HG02840 (cell line): ENCODE measurements around the gene VENTX.
"Not testable (repeated sequence)": the region's sequence is repeated elsewhere in the genome, so short reads cannot be mapped to it uniquely, and the experiment has no call there.

ENCODE experiments used
- ATAC-seq: cut with Tn5 transposase; IDR thresholded peaks from one replicate; pipeline ENCODE4 v1.9.1; 2021; ENCODE audit warnings: mild to moderate bottlenecking, moderate library complexity, moderate number of reproducible peaks; ENCODE audit not compliant: unreplicated experiment, low FRiP score

VENTX gene

DNA sequence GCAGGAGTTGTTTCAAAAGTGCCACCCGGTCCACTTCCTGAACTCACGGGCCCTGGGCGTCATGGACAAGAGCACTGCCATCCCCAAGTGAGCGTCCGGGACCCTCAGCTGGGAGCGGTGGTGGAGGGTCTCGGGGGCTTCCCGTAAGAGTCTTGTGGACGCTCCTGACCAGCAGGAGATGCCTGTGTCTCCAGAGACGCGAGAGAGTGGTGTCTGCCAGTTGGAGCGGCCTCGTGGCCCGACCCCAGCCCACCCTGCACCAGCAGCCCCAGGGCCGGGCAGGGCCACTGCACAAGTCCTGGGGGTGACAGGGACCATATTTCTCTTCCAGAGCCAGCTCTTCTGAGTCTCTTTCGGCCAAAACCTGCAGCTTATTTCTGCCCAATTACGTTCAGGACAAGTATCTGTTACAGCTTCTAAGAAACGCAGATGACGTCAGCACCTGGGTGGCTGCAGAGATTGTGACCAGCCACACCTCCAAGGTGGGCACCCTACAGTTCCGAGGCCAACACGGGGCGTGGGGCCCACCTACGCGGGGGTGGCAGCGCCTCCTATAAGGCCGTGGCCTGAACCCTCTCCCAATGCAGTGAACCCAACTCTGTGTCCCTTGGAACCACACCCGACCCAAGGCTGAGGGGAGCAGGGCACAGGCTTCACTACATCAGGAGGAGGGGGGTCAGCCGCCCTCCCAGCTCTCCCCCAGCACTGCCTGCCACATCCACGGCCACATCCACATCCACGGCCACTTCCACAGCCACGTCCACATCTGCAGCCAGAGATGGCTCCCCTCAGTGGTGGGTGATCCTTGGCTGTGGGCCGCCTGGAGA is 23.8 kb upstream of the VENTX start:
- no peak for ATAC-seq

DNA sequence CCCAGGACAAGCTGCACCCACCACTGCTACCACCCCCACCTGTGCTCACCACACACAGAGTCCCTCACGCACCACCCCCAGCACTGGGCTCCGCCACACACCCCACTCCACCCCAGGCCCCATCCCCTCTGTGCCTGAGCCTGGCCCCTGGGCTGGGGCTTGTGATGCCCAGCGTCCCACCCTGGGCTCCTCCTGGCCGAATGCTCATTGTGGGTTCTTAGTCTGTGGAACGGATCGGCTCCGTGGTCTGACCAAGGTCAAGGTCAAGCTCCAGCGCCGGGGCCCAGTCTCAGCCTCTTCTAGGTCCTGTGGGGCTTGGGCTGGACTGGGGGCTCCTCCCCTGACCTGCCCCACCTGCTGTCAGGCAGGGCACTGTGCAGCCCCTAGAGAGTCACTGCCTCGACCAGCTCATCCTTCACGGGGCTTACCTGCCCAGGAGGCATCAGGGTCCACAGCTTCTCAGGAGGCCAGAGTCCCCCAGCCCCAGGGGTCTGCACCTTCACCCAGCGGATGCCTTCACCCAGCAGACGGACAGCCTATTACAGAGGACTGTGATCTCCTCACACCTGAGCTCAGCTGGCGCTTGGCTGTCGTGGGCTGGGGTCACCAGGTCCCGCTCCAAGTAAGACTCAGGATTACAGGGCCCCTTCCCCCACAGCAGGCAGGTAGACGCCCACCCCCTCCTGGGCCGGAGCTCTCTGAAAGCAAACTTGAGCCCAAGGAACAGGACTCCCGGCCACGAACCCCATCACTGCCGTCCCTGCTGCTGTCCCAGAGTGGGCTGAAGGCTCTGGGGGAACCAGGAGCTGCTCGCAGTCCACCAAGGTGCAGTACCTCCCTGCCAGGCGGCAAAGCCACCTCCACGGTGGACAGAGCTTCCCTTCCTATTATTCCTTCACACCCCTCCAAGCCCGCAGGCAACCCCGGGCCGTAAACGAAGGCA is 22.9 kb upstream of the VENTX start:
- no peak for ATAC-seq

DNA sequence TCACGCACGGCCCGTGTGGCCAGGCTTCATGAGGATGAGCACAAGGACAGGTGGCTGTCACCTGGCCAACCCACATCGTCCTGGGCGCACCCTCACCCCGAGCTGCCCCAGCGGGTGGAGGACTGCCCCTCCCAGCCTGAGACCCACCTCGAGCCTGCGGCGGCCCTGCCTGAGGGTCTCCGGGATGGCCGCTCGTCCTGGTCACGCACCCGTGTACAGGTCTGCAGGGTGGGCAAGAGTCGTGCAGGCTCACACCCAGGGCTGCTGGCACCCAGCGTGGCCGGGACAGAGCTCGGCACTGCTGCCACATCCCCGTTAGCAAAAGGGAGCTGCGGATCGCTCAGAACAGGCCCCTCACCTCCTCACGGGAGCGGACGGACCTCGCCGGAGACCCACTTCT is 22.1 kb upstream of the VENTX start:
- ATAC-seq, result no peak

DNA sequence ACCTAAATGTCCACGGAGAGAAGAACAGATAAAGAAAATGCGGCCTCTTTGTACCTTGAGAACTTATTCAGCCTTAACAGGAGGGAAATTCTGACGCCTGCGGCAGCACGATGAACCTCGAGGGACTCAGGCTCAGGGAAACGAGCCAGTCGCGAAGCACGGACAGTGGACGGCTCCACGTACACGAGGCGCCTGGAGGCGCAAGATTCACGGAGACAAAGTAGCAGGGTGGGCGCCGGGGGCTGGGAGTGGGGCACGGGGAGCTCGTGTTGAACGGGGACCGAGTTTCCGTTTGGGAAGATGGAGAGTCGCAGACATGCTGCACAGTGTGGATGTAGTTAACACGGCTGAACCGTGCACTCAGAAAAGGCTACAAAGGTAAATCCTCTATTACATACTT is 20.9 kb upstream of the VENTX start:
- no peak for ATAC-seq

DNA sequence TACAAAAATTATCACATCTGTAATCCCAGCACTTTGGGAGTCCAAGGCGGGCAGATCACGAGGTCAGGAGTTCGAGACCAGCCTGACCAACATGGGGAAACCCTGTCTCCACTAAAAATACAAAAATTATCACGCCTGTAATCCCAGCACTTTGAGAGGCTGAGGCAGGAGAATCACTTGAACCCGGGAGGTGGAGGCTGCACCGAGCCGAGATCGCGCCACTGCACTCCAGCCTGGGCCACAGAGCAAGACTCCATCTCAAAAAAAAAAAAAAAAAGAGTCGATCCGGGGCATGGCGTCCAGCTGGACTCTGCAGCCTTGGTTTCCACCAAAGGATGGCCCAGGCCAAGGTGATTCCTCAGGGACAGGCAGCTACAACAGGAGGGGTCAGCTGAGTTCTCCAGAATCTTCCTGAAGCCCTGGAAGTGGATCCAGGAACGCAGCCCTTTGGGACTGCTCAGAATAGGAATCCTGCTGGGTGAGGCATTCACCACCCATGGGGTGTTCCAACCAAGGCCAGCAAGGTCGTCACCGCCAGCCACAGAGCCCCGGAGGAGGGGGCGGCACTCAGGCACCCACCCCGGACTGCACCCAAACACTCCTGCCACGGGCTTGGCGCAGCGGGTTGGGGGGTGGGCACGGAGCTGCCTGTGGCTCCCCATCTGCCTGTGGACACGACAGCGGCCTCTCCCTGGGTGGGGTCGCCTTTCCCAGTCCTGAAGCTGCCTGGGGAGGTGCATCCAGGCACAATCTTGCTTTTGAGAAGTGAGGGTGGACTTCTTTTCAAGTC is 19.7 kb upstream of the VENTX start:
- ATAC-seq, result no peak

DNA sequence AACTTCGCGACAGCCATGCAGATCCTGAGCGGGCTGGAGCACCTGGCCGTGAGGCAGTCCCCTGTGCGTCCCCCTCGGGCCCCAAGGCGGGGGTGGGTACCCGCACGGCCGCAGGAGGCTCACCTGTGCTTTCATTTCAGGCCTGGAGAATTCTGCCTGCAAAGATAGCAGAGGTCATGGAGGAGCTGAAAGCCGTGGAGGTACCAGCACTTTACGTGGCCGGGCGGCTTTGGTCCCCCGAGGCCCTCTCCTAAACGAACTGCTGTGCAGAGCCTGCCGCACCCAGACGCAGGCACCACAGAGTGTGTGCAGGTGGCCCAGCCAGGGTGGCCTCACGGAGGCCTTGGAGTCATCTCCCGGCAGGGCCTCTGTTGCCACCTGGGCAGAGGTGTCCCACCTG is 18.8 kb upstream of the VENTX start:
- ATAC-seq, result no peak

DNA sequence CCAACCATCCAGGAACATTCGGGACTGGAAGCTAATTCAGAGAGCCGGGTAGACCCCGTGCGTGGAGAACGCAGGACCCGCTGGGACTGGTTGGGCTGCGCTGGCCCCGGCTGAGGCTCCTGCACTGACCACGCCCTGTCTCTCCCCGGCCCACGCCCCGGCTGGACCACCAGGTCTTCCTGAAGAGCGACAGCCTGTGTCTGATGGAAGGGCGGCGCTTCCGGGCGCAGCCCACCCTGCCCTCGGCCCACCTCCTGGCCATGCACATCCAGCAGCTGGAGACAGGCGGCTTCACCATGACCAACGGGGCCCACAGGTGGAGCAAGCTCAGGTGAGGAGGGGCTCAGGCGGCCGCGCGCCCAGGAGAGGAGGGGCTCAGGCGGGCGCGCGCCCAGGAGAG is 17.9 kb upstream of the VENTX start:
- ATAC-seq, result no peak

DNA sequence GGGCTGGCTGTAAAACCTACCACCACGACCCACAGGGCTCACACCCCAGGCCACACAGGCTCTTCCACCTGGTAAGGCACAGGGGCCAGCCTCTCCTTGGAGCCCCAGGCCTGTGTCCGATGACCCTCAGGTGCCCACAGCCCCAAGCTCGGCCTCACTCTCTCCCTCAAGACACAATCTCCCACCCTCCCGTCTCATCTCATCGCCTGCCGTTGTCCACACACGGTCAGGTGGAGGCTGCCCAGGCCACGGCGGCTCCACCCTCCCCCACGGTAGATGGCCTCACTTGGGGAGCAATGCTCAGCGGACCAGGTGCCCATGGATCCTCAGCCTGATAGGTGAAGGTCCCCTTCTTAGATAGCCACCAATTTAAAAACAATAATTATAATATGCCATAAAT is 16.3 kb upstream of the VENTX start:
- no peak for ATAC-seq

DNA sequence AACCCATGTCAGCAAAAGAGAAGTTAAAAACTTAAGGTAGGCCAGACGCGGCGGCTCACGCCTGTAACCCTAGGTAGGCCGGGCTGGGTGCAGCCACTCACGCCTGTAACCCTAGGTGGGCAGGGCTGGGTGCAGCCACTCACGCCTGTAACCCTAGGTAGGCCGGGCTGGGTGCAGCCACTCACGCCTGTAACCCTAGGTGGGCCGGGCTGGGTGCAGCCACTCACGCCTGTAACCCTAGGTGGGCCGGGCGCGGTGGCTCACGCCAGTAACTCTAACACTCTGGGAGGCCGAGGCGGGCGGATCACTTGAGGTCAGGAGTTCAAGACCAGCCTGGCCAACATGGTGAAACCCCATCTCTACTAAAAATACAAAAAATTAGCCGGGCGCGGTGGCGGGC is 15.9 kb upstream of the VENTX start:
- not testable (repeated sequence) for ATAC-seq

DNA sequence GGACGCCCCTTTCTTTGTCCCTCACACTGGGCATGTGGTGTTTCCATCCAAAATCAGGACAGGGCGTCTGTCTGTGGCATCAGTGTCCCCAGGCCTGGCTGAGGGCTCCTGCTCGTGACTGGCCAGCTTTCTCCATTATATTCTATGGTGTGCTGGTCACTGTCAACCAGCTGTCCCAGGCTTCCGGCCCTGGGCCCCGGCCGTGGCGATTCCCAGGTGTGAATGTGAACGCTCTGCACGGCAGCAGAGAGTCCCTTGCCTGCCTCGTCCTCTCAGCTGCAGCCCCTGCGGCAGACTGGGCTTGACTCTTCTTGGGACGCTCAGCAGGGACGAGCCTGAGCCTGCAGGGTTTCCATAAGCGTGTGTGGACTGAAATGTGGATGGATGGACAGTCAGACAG is 13.6 kb upstream of the VENTX start:
- no peak for ATAC-seq

DNA sequence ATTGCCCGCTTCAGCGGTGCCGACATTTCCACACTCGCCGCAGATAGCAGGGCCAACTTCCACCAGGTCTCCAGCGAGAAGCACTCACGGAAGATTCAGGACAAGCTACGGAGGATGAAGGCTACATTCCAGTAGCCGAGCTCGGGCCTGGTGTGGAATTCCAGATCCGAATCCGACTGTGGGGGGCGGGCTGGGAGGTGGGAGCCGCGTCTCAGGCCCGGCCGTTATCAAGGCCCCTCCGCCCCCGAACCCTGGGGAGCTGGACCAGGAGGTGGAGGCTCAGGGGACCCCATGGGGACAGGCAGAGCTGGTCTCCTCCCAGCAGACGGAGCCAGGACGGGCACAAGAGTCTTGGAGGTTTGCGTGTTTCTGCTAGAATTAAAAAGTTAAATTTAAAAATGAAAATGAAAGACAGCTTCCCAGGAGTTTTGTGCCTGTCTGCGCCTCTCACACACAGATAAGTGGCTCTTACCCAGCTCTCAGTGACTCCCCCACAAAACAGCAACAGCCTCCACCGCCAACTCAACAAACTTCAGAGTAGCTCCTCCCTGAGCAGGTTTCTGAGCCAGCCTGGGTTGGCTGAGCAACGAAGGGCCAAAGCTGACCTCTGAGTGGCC is 12.8 kb upstream of the VENTX start:
- no peak for ATAC-seq

DNA sequence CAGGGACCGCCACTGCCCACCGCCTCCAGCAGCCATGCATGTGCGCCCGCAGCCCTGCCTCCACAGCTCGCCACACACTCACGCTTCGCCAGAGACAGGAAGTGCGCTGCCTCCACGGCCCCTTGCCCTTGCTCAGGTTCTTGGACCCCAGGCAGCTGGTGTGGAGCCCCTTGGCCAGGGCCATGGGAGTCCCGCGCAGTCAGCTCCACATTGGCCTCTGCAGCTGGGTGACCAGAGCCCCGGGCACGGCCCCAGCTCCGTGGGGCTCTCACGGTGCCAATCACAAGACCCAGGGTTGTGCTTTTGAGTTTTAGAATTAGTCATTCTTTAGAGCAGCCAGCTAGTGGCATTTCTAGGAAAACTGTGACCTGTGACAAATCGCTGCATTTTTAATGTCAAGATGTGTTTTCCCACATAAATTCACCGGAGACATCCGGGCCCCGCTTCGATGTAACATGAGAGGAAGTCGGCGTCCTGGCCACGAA is 11.9 kb upstream of the VENTX start:
- no peak for ATAC-seq

DNA sequence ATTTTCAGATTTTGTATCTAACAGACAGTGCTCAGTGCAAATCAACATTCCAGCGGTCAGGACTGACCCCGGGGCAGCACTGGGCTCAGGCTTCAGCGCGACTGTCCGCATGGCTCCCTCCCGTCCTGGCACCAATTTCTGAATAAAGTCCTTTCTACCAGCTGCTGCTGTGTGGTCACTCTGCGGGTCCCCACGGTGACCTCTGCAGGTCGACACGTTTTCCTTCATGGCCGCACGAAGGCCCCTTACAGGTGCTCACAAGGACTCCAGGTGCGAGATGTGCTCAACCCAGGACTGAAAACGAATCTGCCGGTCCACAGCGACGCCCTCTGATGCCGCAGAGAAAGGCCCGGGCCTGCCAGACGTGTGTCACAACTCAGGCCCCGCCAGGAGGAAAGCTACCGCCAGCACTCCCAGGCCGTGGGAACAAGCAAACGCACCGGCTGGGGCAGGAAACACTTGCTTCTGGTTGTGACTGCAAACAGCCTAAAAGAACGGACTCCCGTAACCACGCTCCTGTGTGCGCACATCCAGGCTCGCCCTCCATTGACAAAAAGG is 11.3 kb upstream of the VENTX start:
- ATAC-seq, result no peak

DNA sequence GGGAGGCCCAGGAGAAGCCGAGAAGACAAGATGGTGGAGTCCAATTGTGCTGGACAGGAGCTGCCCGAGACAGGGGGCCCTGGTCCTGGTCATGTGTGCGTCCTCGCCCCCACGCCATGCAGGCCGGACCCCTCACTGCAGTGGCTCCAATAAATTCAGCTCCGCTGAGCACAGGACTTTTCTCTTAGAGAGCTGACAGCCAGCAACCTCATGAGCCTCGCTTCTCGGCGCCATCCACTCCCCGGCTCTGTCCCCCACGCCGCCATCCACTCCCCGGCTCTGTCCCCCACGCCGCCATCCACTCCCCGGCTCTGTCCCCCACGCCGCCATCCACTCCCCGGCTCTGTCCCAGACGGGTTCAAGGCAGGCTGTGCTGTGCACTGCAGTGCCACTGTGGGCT is 10.4 kb upstream of the VENTX start:
- no peak for ATAC-seq

DNA sequence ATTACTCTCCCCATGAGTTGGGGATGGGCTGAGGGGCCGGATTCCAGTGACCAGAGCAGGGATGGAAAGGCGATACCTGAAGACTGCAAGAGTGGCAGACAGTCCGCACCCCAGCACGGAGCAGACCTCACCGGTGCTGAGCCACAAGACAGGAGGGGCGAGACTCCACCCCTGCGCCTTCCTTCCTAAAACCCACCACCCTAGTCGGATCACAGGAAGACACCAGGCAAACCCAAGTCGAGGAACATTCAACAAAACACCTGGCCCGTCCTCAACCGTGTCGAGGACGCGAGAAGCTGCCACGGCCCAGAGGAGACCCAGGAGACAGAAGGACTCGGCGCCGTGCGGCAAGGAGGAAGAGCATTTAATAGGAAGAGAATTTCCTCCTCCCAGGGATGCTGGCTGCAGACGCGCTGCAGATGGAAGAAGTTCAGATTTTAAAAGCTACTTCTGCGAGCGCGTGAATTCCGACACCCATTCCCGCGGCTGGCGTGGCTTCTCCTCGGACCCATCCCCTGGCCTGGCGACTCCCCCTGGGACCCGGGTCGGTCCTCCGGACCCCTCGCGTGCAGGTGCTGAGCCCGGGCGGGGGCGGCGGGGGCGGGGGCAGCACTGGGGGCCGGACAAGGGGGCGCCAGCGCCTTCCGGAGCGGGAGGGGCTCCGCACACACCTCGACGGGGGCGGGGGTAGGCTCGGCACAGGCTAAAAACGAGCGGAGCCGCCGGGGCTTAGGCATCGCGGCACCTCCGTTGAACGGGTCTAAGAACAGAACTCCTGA is 8.2 kb upstream of the VENTX start:
- no peak for ATAC-seq

DNA sequence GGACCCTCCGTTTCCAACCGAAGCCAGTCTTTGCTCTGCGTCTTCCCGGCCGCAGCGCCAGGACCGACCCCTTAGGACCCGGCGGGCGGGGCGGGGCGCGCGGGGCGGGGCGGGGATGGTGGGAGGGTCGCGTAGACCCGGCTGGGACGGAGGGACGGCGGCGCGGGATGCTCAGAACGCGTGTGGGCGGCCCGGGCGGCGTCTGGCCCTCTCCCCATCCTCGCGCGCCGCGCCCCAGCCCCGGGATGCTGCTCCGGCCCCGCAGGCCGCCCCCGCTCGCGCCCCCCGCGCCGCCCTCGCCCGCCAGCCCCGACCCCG is 7.7 kb upstream of the VENTX start, which contains the start of gene UTF1:
Gene UTF1, plus strand, starts transcription at position 174 of the 318 bp plus-strand sequence. Its CDS starts 72 bp downstream, at position 246.
- no peak for ATAC-seq

DNA sequence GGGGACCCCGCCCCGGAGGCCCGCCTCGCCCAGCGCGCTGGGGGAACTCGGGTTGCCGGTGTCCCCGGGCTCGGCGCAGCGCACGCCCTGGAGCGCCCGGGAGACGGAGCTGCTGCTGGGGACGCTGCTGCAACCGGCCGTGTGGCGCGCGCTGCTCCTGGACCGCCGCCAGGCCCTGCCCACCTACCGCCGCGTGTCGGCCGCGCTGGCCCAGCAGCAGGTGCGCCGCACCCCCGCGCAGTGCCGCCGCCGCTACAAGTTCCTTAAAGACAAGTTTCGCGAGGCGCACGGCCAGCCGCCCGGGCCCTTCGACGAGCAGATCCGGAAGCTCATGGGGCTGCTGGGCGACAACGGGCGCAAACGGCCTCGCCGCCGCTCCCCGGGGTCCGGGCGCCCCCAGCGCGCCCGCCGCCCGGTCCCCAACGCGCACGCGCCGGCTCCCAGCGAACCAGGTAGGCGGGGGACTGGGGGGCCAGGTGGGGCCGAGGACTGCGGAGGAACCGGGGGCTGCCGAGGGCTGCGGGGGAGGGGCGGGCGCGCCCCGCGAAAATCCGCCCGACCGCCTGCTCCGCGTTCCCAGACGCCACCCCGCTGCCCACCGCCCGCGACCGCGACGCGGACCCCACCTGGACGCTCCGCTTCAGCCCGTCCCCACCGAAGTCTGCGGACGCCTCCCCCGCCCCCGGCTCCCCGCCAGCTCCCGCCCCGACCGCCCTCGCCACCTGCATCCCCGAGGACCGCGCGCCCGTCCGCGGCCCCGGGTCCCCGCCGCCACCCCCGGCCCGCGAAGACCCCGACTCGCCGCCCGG is 7.1 kb upstream of the VENTX start:
- no peak for ATAC-seq

DNA sequence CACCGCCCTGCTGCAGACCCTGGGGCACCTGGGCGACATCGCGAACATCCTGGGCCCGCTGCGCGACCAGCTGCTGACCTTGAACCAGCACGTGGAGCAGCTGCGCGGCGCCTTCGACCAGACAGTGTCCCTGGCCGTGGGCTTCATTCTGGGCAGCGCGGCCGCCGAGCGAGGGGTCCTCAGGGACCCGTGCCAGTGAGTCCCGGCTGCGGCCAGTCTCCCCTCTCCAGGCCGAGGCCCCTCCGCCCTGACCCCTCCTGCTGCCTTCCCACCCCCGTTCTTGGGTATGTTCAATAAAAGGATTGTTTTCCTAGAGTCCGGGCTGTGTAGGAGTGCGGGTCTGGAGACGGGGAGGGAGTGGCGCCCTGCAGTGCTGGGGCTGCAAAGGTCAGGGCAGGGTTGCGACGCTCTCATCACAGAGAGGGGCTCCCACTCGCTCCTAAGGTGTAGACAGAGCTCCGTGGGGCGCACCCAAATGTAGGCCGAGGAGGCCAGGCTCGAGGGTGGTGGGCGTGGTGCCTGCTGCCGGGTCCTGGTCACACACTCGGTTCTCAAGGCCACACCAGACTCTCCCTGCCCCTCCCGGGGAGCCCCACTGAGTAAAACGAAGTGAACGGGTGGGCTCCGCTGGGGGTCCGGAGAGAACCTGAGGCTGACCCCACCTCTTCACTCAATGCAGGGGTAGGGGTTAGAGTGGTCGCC is 6.3 kb upstream of the VENTX start:
- no peak for ATAC-seq
